ACC112 (cell line): Measurements from ENCODE around the gene ANKFN1.

Source experiments
- H2AFZ ChIP-seq: fragments of 200-600 bp; sonication (generic); one replicate; pipeline ENCODE4 v1.6.0; 2017; ENCODE audit warnings: antibody characterized with exemption, low read length; ENCODE audit not compliant: unreplicated experiment
- H3K27ac ChIP-seq: fragments of 200-600 bp; sonication (generic); 2 replicates; pipeline ENCODE4 v1.5.1; 2014; ENCODE audit warnings: low read depth, mild to moderate bottlenecking, antibody characterized with exemption, low read length, moderate library complexity
- H3K27me3 ChIP-seq: fragments of 200-600 bp; sonication (generic); 2 replicates; pipeline ENCODE4 v1.6.1; 2014; ENCODE audit warnings: mild to moderate bottlenecking, antibody characterized with exemption, low read length, moderate library complexity, mixed read lengths; ENCODE audit not compliant: insufficient read depth
- H3K36me3 ChIP-seq: fragments of 200-600 bp; sonication (generic); 2 replicates; pipeline ENCODE4 v1.6.1; 2016; ENCODE audit warnings: mild to moderate bottlenecking, antibody characterized with exemption, low read length, moderate library complexity, mixed read lengths; ENCODE audit not compliant: insufficient read depth
- H3K4me1 ChIP-seq: fragments of 200-600 bp; sonication (generic); one replicate; pipeline ENCODE4 v1.6.1; 2016; ENCODE audit warnings: low read length, mixed read lengths; ENCODE audit not compliant: insufficient read depth, unreplicated experiment, control insufficient read depth
- H3K4me3 ChIP-seq: fragments of 200-600 bp; sonication (generic); 2 replicates; pipeline ENCODE4 v1.5.1; 2014; ENCODE audit warnings: mild to moderate bottlenecking, low read depth, low read length
- H3K79me2 ChIP-seq: fragments of 200-600 bp; sonication (generic); one replicate; pipeline ENCODE4 v1.6.0; 2016; ENCODE audit warnings: low read length; ENCODE audit not compliant: control insufficient read depth, unreplicated experiment, insufficient read depth

ANKFN1 gene

GRCh38 chr17:56313201-56313600 lies 159.9 kb downstream of the ANKFN1 start:
- H3K27me3 ChIP-seq: no peaks in the 10 kb centered on the region
- H3K79me2 ChIP-seq: no peaks in the 10 kb centered on the region
- no peak overlapping the region for H3K4me3 ChIP-seq
- no peaks in the 10 kb centered on the region for H3K4me1 ChIP-seq
- H3K36me3 ChIP-seq: no peaks in the 10 kb centered on the region
- H3K27ac ChIP-seq: no peak overlapping the region
- H2AFZ ChIP-seq: no peak overlapping the region

- Histone ChIP-seq H3K27me3 (no peaks in the 10 kb centered on the region), H3K79me2 (no peaks in the 10 kb centered on the region), H3K27ac (no peak overlapping the region), H3K4me3 (no peak overlapping the region), H3K4me1 (no peaks in the 10 kb centered on the region), H2AFZ (no peak overlapping the region), H3K36me3 (no peaks in the 10 kb centered on the region)
These were observed 160.8 kb downstream of the ANKFN1 start for GRCh38 chr17:56314026-56314425.

- Histone ChIP-seq H2AFZ (no peak overlapping the region), H3K27me3 (no peaks in the 10 kb centered on the region), H3K4me1 (no peaks in the 10 kb centered on the region), H3K4me3 (no peak overlapping the region), H3K36me3 (no peaks in the 10 kb centered on the region), H3K79me2 (no peaks in the 10 kb centered on the region), H3K27ac (no peak overlapping the region)
These were observed 161.8 kb downstream of the ANKFN1 start for GRCh38 chr17:56314984-56315602.

GRCh38 chr17:56316604-56317003 lies 163.3 kb downstream of the ANKFN1 start:
- Histone ChIP-seq H3K4me3 (no peak overlapping the region), H2AFZ (no peak overlapping the region), H3K27me3 (no peaks in the 10 kb centered on the region), H3K79me2 (no peaks in the 10 kb centered on the region), H3K36me3 (no peaks in the 10 kb centered on the region), H3K4me1 (no peaks in the 10 kb centered on the region), H3K27ac (no peak overlapping the region)

- Histone ChIP-seq H3K79me2 (no peaks in the 10 kb centered on the region), H3K27me3 (no peaks in the 10 kb centered on the region), H3K4me1 (no peaks in the 10 kb centered on the region), H3K27ac (no peak overlapping the region), H3K36me3 (no peaks in the 10 kb centered on the region), H3K4me3 (no peak overlapping the region), H2AFZ (no peak overlapping the region)
These were observed 164.3 kb downstream of the ANKFN1 start for GRCh38 chr17:56317351-56318208.

- no peaks in the 10 kb centered on the region for H3K27me3 ChIP-seq
- H2AFZ ChIP-seq: no peak overlapping the region
- H3K4me1 ChIP-seq: no peaks in the 10 kb centered on the region
- H3K4me3 ChIP-seq: no peak overlapping the region
- no peak overlapping the region for H3K27ac ChIP-seq
- H3K79me2 ChIP-seq: no peaks in the 10 kb centered on the region
- no peaks in the 10 kb centered on the region for H3K36me3 ChIP-seq
These were observed 166.3 kb downstream of the ANKFN1 start for GRCh38 chr17:56319531-56319930.

- Histone ChIP-seq H2AFZ (no peak overlapping the region), H3K79me2 (no peaks in the 10 kb centered on the region), H3K27ac (no peak overlapping the region), H3K27me3 (no peaks in the 10 kb centered on the region), H3K4me1 (no peaks in the 10 kb centered on the region), H3K36me3 (no peaks in the 10 kb centered on the region), H3K4me3 (no peak overlapping the region)
These were observed 167.2 kb downstream of the ANKFN1 start for GRCh38 chr17:56320443-56320842.

- H3K79me2 ChIP-seq: no peaks in the 10 kb centered on the region
- H2AFZ ChIP-seq: no peak overlapping the region
- H3K4me3 ChIP-seq: no peak overlapping the region
- H3K27me3 ChIP-seq: no peaks in the 10 kb centered on the region; the same call in 1 of the 2 replicates
- no peaks in the 10 kb centered on the region for H3K4me1 ChIP-seq
- H3K36me3 ChIP-seq: no peaks in the 10 kb centered on the region
- no peak overlapping the region for H3K27ac ChIP-seq
These were observed 169.7 kb downstream of the ANKFN1 start for GRCh38 chr17:56322991-56323390.

GRCh38 chr17:56324676-56325075 lies 171.4 kb downstream of the ANKFN1 start:
- Histone ChIP-seq H3K27me3 (peaks cover 3% of the 10 kb centered on the region; the same call in 1 of the 2 replicates), H3K27ac (no peak overlapping the region)

GRCh38 chr17:56325313-56326000 lies 172.2 kb downstream of the ANKFN1 start:
- H2AFZ ChIP-seq: no peak overlapping the region
- H3K79me2 ChIP-seq: no peaks in the 10 kb centered on the region
- H3K4me1 ChIP-seq: no peaks in the 10 kb centered on the region
- peaks cover 3% of the 10 kb centered on the region; the same call in 1 of the 2 replicates for H3K27me3 ChIP-seq
- no peaks in the 10 kb centered on the region for H3K36me3 ChIP-seq
- H3K4me3 ChIP-seq: no peak overlapping the region
- H3K27ac ChIP-seq: no peak overlapping the region

More at GRCh38 chr17:56324676-56325075, 171.4 kb downstream of the ANKFN1 start:
- no peak overlapping the region for H2AFZ ChIP-seq
- no peak overlapping the region for H3K4me3 ChIP-seq
- H3K36me3 ChIP-seq: no peaks in the 10 kb centered on the region
- H3K79me2 ChIP-seq: no peaks in the 10 kb centered on the region
- H3K4me1 ChIP-seq: no peaks in the 10 kb centered on the region
